ENCODE results near the gene TBXAS1. TPM values are rescaled to one million over a fixed set of nuclear protein-coding genes. Genes with fewer than 3 reads are reported as not detected.
A peak's percentile ranks its signal among the peaks of the same experiment; 100 is the strongest.
"Not testable (repeated sequence)": the region's sequence is repeated elsewhere in the genome, so short reads cannot be mapped to it uniquely, and the experiment has no call there.

The TBXAS1 gene
- total RNA-seq, 1 donor from 2014 or later = 65.4 TPM

GRCh38 chr7:139827042-139827441, 2.0 kb upstream of the TBXAS1 start:
- peaks cover 19% of the 10 kb centered on the region for H3K4me1 ChIP-seq
- no peak overlapping the region for H3K4me3 ChIP-seq
- no peaks in the 10 kb centered on the region for H3K27me3 ChIP-seq
- H3K27ac ChIP-seq = no peak overlapping the region
- H3K36me3 ChIP-seq = no peaks in the 10 kb centered on the region
- no peak for ATAC-seq
- no peak for TF ChIP-seq CTCF (IDR thresholded peaks at IDR 0.05)
- H3K9me3 ChIP-seq = no peaks in the 10 kb centered on the region
- DNase-seq = no peak
- intact Hi-C loops (cut with DNase I) = no loop called here

DNA sequence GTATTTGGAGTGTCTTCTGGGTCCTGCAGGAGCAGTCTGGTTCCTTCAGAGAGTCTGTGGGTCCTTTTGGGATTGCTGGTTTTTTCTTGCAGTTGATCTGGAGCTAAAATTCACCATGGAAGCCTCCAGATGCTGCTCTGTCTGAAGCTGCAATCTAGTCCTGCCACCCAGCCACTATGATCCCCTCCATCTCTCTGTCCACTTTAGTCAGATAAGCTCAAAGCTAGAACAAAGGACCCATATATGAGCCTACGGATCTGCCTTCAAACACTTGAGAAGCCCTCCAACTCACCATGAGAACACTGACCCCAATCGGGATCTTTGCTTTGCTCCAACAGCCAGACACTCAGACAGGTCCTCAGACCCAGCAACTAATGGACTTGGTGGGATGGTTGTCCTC, 618 bp upstream of the TBXAS1 start:
- Histone ChIP-seq H3K9me3 (no peaks in the 10 kb centered on the region), H3K27ac (peak overlapping the region; percentile 19), H3K27me3 (no peaks in the 10 kb centered on the region), H3K4me3 (no peak overlapping the region), H3K36me3 (no peaks in the 10 kb centered on the region), H3K4me1 (peaks cover 19% of the 10 kb centered on the region)
- TF ChIP-seq CTCF (IDR thresholded peaks at IDR 0.05) = no peak
- intact Hi-C loops (cut with DNase I) = no loop called here
- DNase-seq (no peak), ATAC-seq (no peak)

DNA sequence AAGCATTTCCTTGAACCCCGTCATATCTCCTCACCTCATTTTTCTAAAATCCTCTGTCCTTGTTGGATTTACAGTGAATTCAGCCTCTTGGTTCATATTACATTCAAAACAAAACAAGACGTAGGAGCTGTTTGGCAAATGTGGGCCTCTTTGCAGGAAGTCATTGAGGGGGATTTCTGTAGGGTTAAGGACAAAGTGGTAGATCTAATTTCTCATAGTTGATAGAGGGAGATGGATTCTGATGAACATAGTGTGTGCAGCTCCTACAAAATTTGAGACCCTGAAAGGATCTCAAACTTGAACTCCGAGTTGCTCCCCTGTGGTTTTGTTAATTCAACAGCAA, 682 bp downstream of the TBXAS1 start:
- no peak for TF ChIP-seq CTCF (IDR thresholded peaks at IDR 0.05)
- ATAC-seq (no peak), DNase-seq (no peak)
- peak overlapping the region; percentile 43 for H3K4me3 ChIP-seq
- intact Hi-C loops (cut with DNase I) = no loop called here
- no peaks in the 10 kb centered on the region for H3K27me3 ChIP-seq
- H3K36me3 ChIP-seq = no peaks in the 10 kb centered on the region
- H3K9me3 ChIP-seq = no peaks in the 10 kb centered on the region
- H3K27ac ChIP-seq = peak overlapping the region; percentile 76
- H3K4me1 ChIP-seq = peaks cover 19% of the 10 kb centered on the region

- H3K4me1 ChIP-seq = peaks cover 19% of the 10 kb centered on the region
- no peaks in the 10 kb centered on the region for H3K9me3 ChIP-seq
- H3K27ac ChIP-seq = peak overlapping the region; percentile 76
- peak overlapping the region; percentile 43 for H3K4me3 ChIP-seq
- no peak for TF ChIP-seq CTCF (IDR thresholded peaks at IDR 0.05)
- ATAC-seq (no peak), DNase-seq (no peak)
- H3K36me3 ChIP-seq = no peaks in the 10 kb centered on the region
- intact Hi-C loops (cut with DNase I) = no loop called here
- H3K27me3 ChIP-seq = no peaks in the 10 kb centered on the region
Measured at GRCh38 chr7:139830292-139830691, 1.2 kb downstream of the TBXAS1 start.

GRCh38 chr7:139830782-139831501, 1.9 kb downstream of the TBXAS1 start:
- peak overlapping the region; percentile 76 for H3K27ac ChIP-seq
- H3K27me3 ChIP-seq = no peaks in the 10 kb centered on the region
- ATAC-seq (peak; percentile 72), DNase-seq (no peak)
- H3K36me3 ChIP-seq = no peaks in the 10 kb centered on the region
- H3K4me3 ChIP-seq = peak overlapping the region; percentile 43
- H3K9me3 ChIP-seq = no peaks in the 10 kb centered on the region
- intact Hi-C loops (cut with DNase I) = no loop called here
- TF ChIP-seq CTCF (IDR thresholded peaks at IDR 0.05) = no peak
- H3K4me1 ChIP-seq = peaks cover 19% of the 10 kb centered on the region

- intact Hi-C loops (cut with DNase I); H3K4me3 ChIP-seq; H3K4me1 ChIP-seq; ATAC-seq; DNase-seq; H3K36me3 ChIP-seq; H3K27ac ChIP-seq; H3K27me3 ChIP-seq; H3K9me3 ChIP-seq: not testable (repeated sequence)
Measured at GRCh38 chr7:139835848-139836247, 6.8 kb downstream of the TBXAS1 start.

DNA sequence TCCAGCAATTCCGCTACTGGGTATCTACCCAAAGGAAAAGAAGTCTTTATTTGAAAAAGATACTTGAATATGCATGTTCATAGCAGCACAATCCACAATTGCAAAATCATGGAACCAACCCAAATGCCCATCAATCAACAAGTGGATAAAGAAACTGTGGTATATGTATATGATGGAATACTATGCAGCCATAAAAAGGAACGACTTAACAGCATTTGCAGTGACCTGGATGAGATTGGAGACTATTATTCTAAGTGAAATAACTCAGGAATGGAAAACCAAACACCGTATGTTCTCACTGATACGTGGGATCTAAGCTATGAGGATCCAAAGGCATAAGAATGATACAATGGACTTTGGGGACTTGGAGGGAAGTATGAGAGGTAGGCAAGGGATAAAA, 8.2 kb downstream of the TBXAS1 start:
- intact Hi-C loops (cut with DNase I); H3K9me3 ChIP-seq: not testable (repeated sequence)

More for the DNA sequence above, 8.2 kb downstream of the TBXAS1 start:
- H3K36me3 ChIP-seq, H3K27me3 ChIP-seq, ATAC-seq, DNase-seq, H3K4me3 ChIP-seq, H3K4me1 ChIP-seq, H3K27ac ChIP-seq: not testable (repeated sequence)
